Keratinocyte (primary cell): ENCODE data around the gene RGL3. TPM values are rescaled to one million over a fixed set of nuclear protein-coding genes. Genes with fewer than 3 reads are reported as not detected.
A peak's percentile ranks its signal among the peaks of the same experiment; 100 is the strongest.

Experiments
- DNase-seq: peaks from one replicate; pipeline ENCODE4 v3.0.0-alpha.2; 2011; ENCODE audit warnings: low read depth, missing footprints, low spot score
- FAIRE-seq: peaks from 2 replicates; lab custom pipeline; 2011; peaks lifted over from hg19 to GRCh38; lab: Jason Lieb, UNC
- H2AFZ ChIP-seq: 2 replicates; pipeline ENCODE4 v1.6.0; 2012; ENCODE audit warnings: low read length, control low read depth, inconsistent platforms; ENCODE audit not compliant: control insufficient read depth
- H3K27ac ChIP-seq: 2 replicates; pipeline ENCODE4 v1.5.1; 2011; ENCODE audit warnings: low read length; ENCODE audit not compliant: control insufficient read depth, insufficient read depth
- H3K27me3 ChIP-seq: 3 replicates; pipeline ENCODE4 v1.6.0; 2011; ENCODE audit warnings: low read length; ENCODE audit not compliant: control insufficient read depth, insufficient read depth; ENCODE audit errors: extremely low read depth
- H3K36me3 ChIP-seq, 2 experiments: 2 replicates in 1 of 2; 3 replicates in 1 of 2; pipeline ENCODE4 v1.5.1; 2011; ENCODE audit warnings: low read length in 2 of 2, mild to moderate bottlenecking in 1 of 2; ENCODE audit not compliant: control insufficient read depth in 2 of 2, insufficient read depth in 2 of 2; ENCODE audit errors: extremely low read depth in 1 of 2
- H3K4me1 ChIP-seq: 3 replicates; pipeline ENCODE4 v1.5.1; 2011; ENCODE audit warnings: low read length; ENCODE audit not compliant: control insufficient read depth, insufficient read depth; ENCODE audit errors: extremely low read depth
- H3K4me2 ChIP-seq: 3 replicates; pipeline ENCODE4 v1.6.0; 2011; ENCODE audit warnings: low read depth, low read length; ENCODE audit not compliant: control insufficient read depth, insufficient read depth; ENCODE audit errors: extremely low read depth
- H3K4me3 ChIP-seq, 3 experiments: fragments of 200-600 bp in 1 of 3; sonication (generic) in 1 of 3; 2 replicates in 2 of 3; 3 replicates in 1 of 3; pipeline ENCODE4 v1.5.1; 2011 to 2016; ENCODE audit warnings: low read length in 3 of 3, mild to moderate bottlenecking in 3 of 3, control low read depth in 2 of 3, inconsistent platforms in 1 of 3, low read depth in 1 of 3, mixed read lengths in 1 of 3, mixed run types in 1 of 3, moderate library complexity in 1 of 3; ENCODE audit not compliant: control insufficient read depth in 2 of 3, insufficient read depth in 2 of 3; ENCODE audit errors: extremely low read depth in 1 of 3
- H3K79me2 ChIP-seq: 2 replicates; pipeline ENCODE4 v1.6.0; 2012; ENCODE audit warnings: low read length; ENCODE audit not compliant: control insufficient read depth, insufficient read depth
- H3K9ac ChIP-seq: 3 replicates; pipeline ENCODE4 v1.6.0; 2011; ENCODE audit warnings: low read length; ENCODE audit not compliant: control insufficient read depth, insufficient read depth; ENCODE audit errors: extremely low read depth
- H3K9me1 ChIP-seq: 3 replicates; pipeline ENCODE4 v1.6.0; 2011; ENCODE audit warnings: low read length; ENCODE audit not compliant: control insufficient read depth, insufficient read depth; ENCODE audit errors: extremely low read depth
- H3K9me3 ChIP-seq: 2 replicates; pipeline ENCODE4 v1.5.1; 2012; ENCODE audit warnings: low read depth, low read length; ENCODE audit not compliant: control insufficient read depth
- H4K20me1 ChIP-seq: 3 replicates; pipeline ENCODE4 v1.6.0; 2011; ENCODE audit warnings: low read length; ENCODE audit not compliant: control insufficient read depth, insufficient read depth; ENCODE audit errors: extremely low read depth
- EZH2 ChIP-seq: IDR thresholded peaks from one replicate; pipeline ENCODE4 v1.6.1; 2012; ENCODE audit warnings: inconsistent platforms, mild to moderate bottlenecking, low read length, moderate library complexity
- dilution Hi-C: fragments of 300-500 bp; cut with MboI; formaldehyde crosslinking; loops from one replicate; pipeline ENCODE4 v1.7.0; 2020; ENCODE audit warnings: low sequenced_read_pairs; ENCODE audit not compliant: extremely low pct_ligation_motif_present
- polyA plus RNA-seq, 5 experiments: library from polyadenylated mRNA; depleted of rRNA in 3 of 5; stranded (reverse) in 3 of 5; stranded (forward) in 1 of 5; unstranded in 1 of 5; fragments of >200 nt; gene quantifications; 1 replicate in 1 of 5; 2 replicates in 3 of 5; 3 replicates in 1 of 5; pipeline versions ENCODE4 v1.2.1 to v1.2.3, GENCODE V29; 2011 to 2012; ENCODE audit warnings: missing spikeins in 2 of 5, low read depth in 1 of 5, low replicate concordance in 1 of 5
- TF ChIP-seq, protein P1 (sequence below), 3 experiments: IDR thresholded peaks in 1 of 3; conservative IDR thresholded peaks in 1 of 3; optimal IDR thresholded peaks in 1 of 3; 2 replicates in 2 of 3; 3 replicates in 1 of 3; pipeline versions ENCODE3 to v1.5.1; 2011; ENCODE audit warnings: low read length in 3 of 3, mild to moderate bottlenecking in 3 of 3, moderate library complexity in 2 of 3, control low read depth in 1 of 3, inconsistent platforms in 1 of 3; ENCODE audit not compliant: insufficient read depth in 2 of 3; ENCODE audit errors: extremely low read depth in 1 of 3

The RGL3 gene
- polyA plus RNA-seq, 1 donor (not counting 4 experiments of a cell fraction or from before 2014, with no cell fraction given) = not detected

DNA sequence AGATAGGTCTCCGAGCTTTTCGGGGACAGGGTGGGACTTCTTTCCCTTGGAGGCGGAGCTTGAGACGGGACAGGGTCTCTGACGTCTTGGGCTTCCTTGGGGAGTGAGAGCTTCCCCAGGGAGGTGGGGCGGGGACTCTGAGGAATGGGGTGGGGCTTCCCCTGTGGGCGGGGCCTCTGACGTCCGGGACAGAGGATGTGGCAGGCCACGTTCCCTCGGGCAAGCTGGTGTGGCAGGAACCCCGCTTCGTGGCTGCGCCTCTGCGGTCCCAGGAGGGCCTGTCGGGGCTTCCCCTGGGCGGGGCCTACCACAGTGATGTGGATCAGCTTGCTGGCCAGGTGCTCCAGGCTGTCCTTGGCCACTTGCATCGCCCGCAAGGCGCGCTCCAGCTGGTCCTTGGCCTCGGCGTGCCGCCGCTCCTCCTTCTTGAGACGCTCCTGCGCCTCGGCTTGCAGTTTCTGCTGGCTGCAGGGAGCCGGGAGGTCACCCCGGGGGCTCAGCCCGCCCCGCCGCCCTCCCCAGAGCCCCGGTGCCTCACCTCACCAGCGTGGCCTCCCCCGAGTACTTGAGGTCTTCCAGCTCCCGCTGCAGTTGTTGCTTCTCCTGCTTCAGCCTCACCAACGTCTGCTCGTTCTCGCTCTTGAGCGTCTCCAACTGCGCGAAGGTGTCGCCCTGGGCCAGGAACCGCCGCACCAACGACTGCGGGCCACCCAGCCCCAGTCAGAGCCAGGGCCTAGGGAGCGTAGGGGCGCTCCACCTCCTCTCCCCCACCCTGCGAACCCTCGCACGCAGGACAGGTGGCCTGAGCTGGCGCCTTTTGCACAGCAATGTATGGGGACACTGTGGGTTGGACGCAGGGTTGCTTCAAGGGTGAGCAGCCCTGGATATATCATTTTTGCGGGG, 3.3 kb upstream of the RGL3 start:
- Histone ChIP-seq H3K79me2 (no peaks in the 10 kb centered on the region), H4K20me1 (no peaks in the 10 kb centered on the region), H3K9ac (no peak overlapping the region), H3K27ac (no peak overlapping the region), H3K9me3 (no peaks in the 10 kb centered on the region), H3K4me3 (peak overlapping the region in 2 of 3 experiments; percentile 44 to 63), H3K27me3 (peaks cover 60% of the 10 kb centered on the region), H2AFZ (peak overlapping the region; percentile 68), H3K4me2 (peak overlapping the region; percentile 77), H3K9me1 (no peaks in the 10 kb centered on the region), H3K36me3 (no peaks in the 10 kb centered on the region), H3K4me1 (peaks cover 22% of the 10 kb centered on the region)
- dilution Hi-C loops = no loop called here
- FAIRE-seq (peak; percentile 83), DNase-seq (peak; percentile 91)
- TF ChIP-seq, protein P1, sequence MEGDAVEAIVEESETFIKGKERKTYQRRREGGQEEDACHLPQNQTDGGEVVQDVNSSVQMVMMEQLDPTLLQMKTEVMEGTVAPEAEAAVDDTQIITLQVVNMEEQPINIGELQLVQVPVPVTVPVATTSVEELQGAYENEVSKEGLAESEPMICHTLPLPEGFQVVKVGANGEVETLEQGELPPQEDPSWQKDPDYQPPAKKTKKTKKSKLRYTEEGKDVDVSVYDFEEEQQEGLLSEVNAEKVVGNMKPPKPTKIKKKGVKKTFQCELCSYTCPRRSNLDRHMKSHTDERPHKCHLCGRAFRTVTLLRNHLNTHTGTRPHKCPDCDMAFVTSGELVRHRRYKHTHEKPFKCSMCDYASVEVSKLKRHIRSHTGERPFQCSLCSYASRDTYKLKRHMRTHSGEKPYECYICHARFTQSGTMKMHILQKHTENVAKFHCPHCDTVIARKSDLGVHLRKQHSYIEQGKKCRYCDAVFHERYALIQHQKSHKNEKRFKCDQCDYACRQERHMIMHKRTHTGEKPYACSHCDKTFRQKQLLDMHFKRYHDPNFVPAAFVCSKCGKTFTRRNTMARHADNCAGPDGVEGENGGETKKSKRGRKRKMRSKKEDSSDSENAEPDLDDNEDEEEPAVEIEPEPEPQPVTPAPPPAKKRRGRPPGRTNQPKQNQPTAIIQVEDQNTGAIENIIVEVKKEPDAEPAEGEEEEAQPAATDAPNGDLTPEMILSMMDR (optimal IDR thresholded peaks at IDR 0.05 in 1 of 3, IDR thresholded peaks at IDR 0.05 in 1 of 3, conservative IDR thresholded peaks at IDR 0.05 in 1 of 3; ENCODE audit: extremely low read depth in 1 of 3, insufficient read depth in 2 of 3, low read length in 3 of 3) = no peak
- TF ChIP-seq EZH2 = no peak

DNA sequence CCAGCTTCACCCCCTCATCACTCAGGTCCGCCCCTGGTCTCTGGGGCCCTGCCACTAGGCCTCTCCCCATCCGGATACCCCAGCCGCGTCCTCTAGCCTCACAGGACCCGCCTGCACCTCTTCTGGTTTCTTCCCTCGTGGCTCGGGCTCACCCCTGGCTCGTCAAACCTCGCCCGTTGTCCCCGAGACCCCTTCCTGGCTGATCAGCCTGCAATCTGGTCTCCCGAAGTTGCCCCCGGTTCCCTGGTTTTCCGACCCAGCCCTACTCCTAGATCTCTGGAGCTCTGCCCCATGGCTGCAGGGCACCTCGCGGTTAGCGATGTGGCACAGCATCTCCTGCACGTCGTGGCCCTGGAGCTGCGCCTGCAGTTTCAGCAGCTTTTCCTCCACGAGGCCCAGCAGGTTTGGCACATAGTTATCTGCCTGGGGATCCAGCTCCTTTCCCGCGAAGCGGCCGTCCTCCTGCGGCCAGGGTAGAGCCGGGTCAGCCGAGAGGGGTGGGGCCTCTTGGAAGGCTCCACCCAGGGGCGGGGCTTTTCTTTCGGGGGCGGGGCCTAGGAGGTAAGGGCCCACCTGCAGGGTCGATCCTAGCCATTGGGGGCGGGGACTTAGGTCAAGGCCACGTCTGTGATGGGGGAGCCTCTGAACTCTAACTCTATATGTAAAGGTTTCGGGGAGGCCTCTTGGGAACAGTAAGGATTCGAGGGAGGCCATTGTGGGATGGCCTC, 2.4 kb upstream of the RGL3 start:
- DNase-seq = no peak
- H3K4me2 ChIP-seq = peak overlapping the region; percentile 64
- H3K27me3 ChIP-seq = peaks cover 61% of the 10 kb centered on the region

More for the DNA sequence above, 2.4 kb upstream of the RGL3 start:
- peaks cover 22% of the 10 kb centered on the region for H3K4me1 ChIP-seq
- dilution Hi-C loops = no loop called here
- no peaks in the 10 kb centered on the region for H4K20me1 ChIP-seq
- no peaks in the 10 kb centered on the region for H3K9me1 ChIP-seq
- peak overlapping the region in 2 of 3 experiments; percentile 25 to 63 for H3K4me3 ChIP-seq
- H3K9ac ChIP-seq = no peak overlapping the region
- no peak overlapping the region for H3K27ac ChIP-seq
- TF ChIP-seq, protein P1 (optimal IDR thresholded peaks at IDR 0.05 in 1 of 3, IDR thresholded peaks at IDR 0.05 in 1 of 3, conservative IDR thresholded peaks at IDR 0.05 in 1 of 3; ENCODE audit: extremely low read depth in 1 of 3, insufficient read depth in 2 of 3, low read length in 3 of 3) = no peak
- no peak for TF ChIP-seq EZH2
- peak overlapping the region; percentile 65 for H2AFZ ChIP-seq
- H3K79me2 ChIP-seq = no peaks in the 10 kb centered on the region
- no peak for FAIRE-seq
- H3K9me3 ChIP-seq = no peaks in the 10 kb centered on the region
- H3K36me3 ChIP-seq = no peaks in the 10 kb centered on the region
